Prostate gland (tissue), 2 donors: ENCODE data around the gene GATAD1.

Experiments used
- POLR2A ChIP-seq: fragments of 450-650 bp; IDR thresholded peaks from one replicate; pipeline ENCODE4 v1.6.1; 2016; ENCODE audit warnings: antibody characterized with exemption, mild to moderate bottlenecking
- TF ChIP-seq, protein P1 (sequence below), 4 experiments: fragments of 200-600 bp in 2 of 4; fragments of 450-650 bp in 2 of 4; sonication (generic) in 2 of 4; IDR thresholded peaks; 1 replicate in 3 of 4; 2 replicates in 1 of 4; pipeline ENCODE4 v1.5.1; 2016 to 2019; ENCODE audit warnings: antibody characterized with exemption in 4 of 4, mild to moderate bottlenecking in 2 of 4, moderate library complexity in 2 of 4

DNA sequence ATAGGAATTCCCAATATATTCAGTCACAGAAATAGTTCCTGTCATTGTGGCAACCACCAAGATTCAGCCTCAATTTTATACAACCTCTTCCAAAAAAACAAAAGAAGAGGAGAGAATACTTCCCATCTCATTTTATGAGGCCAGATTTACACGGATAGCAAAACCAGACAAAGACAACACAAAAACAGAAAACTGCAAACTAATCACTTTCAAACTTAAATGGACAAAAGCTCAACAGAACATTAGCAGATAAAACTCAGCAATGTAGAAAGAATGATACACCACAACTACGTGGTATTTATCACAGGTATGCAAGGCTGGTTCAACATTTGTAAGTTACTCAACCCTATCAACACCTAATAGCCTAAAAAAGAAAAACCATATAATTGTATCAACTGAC is 59.1 kb downstream of the GATAD1 start:
- TF ChIP-seq, protein P1, sequence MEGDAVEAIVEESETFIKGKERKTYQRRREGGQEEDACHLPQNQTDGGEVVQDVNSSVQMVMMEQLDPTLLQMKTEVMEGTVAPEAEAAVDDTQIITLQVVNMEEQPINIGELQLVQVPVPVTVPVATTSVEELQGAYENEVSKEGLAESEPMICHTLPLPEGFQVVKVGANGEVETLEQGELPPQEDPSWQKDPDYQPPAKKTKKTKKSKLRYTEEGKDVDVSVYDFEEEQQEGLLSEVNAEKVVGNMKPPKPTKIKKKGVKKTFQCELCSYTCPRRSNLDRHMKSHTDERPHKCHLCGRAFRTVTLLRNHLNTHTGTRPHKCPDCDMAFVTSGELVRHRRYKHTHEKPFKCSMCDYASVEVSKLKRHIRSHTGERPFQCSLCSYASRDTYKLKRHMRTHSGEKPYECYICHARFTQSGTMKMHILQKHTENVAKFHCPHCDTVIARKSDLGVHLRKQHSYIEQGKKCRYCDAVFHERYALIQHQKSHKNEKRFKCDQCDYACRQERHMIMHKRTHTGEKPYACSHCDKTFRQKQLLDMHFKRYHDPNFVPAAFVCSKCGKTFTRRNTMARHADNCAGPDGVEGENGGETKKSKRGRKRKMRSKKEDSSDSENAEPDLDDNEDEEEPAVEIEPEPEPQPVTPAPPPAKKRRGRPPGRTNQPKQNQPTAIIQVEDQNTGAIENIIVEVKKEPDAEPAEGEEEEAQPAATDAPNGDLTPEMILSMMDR (IDR thresholded peaks at IDR 0.05) = no peak
- TF ChIP-seq POLR2A = no peak
